ENCODE data around the gene HIPK3.

GRCh38 chr11:33396361-33396760 lies 139.2 kb downstream of the HIPK3 start:
- TF ChIP-seq CTCF (IDR thresholded peaks at IDR 0.05; ENCODE audit: low read depth, low read length, poor library complexity, severe bottlenecking) (no peak), EZH2phosphoT487 (IDR thresholded peaks at IDR 0.05; ENCODE audit: borderline replicate concordance, low read length) (no peak)

All from DOHH2 (cell line).